ENCODE results near the gene STK16. TPM values are rescaled to one million over a fixed set of nuclear protein-coding genes. Genes with fewer than 3 reads are reported as not detected.

Gene STK16
- polyA plus RNA-seq, 3 donors from 2014 or later, result 26.8 to 35.3 (median 27.6) TPM

DNA sequence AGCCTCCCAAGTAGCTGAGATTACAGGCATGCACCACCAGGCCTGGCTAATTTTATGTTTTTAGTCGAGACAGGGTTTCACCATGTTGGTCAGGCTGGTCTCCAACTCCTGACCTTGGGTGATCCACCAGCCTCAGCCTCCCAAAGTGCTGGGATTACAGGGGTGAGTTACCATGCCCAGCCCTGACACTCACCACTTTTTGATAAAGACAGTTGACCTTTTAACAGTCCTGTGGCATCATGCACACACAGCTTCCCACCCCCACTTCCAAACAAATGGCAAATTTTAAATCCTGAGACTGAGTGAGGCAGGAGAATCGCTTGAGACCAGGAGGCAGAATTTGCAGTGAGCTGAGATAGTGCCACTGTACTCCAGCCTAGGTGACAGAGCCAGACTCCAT is 27.7 kb downstream of the STK16 start:
- peaks cover 7 to 9% of the 10 kb centered on the region in 2 donors for H3K4me1 Mint-ChIP-seq
- no peaks in the 10 kb centered on the region for H3K36me3 Mint-ChIP-seq
- H3K4me3 Mint-ChIP-seq, result no peak overlapping the region
- no peak for DNase-seq
- no peaks in the 10 kb centered on the region for H3K9me3 Mint-ChIP-seq
- no peak overlapping the region for H3K27ac Mint-ChIP-seq
- peaks cover 4 to 7% (median 7%) of the 10 kb centered on the region in 3 donors for H3K27me3 Mint-ChIP-seq (ENCODE audit: low read depth in 3 of 3)

DNA sequence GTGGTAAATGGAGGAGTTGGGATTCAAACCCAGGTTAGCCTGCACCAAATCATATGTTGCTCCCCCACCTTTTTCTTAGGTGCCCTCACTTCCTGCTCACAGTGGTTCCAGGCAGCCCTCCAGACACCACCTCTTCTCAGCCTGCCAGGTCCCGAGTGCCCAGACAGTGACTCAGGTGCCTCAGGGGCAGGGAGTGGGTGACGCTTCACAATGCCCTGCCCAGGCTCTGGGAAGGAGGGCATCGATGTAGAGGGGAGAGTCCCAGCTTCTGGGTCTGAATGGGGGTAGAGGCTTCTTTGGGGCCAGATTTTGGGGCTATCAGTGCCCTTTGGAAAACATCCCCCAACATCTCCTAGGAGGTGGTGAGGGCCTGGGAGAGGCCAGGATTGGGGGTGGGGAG is 28.7 kb downstream of the STK16 start:
- Mint-ChIP-seq H3K9me3 (no peaks in the 10 kb centered on the region), H3K4me1 (peaks cover 17 to 18% of the 10 kb centered on the region in 2 donors), H3K36me3 (no peaks in the 10 kb centered on the region), H3K27ac (no peak overlapping the region), H3K27me3 (ENCODE audit: low read depth in 3 of 3) (peaks cover 12 to 17% (median 14%) of the 10 kb centered on the region in 3 donors), H3K4me3 (no peak overlapping the region)
- DNase-seq, result no peak

DNA sequence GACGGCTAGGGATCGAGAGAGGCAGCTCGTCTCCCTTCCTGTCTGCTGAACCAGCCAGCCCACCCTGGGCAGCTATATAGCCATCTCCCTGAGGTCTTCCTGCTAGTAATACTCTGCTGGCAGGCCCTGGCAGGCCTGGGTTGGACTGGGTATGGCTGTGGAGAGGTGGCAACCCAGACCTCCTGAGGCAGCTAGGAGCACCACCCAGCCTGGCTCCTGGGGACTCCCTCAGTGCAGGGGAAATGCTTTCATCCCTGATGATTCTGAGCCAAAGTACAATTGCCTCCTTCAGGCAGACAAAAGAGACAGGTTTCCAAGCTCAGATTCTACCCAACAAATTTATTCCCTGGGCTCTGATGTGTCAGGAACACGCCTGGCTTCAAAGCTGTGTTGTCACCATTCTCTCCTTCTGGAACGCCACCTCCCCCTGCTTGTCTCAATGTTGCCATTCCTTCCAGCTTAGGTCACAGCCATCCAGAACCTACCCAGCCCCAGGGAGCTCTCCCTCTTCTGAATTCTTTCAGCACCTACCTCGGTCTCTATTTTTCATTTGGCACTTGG is 29.2 kb downstream of the STK16 start:
- Mint-ChIP-seq H3K4me3 (no peak overlapping the region), H3K27me3 (ENCODE audit: low read depth in 3 of 3) (peaks cover 14 to 19% (median 19%) of the 10 kb centered on the region in 3 donors), H3K27ac (no peak overlapping the region), H3K9me3 (no peaks in the 10 kb centered on the region), H3K36me3 (no peaks in the 10 kb centered on the region), H3K4me1 (peaks cover 18 to 21% of the 10 kb centered on the region in 2 donors)
- DNase-seq, result no peak

DNA sequence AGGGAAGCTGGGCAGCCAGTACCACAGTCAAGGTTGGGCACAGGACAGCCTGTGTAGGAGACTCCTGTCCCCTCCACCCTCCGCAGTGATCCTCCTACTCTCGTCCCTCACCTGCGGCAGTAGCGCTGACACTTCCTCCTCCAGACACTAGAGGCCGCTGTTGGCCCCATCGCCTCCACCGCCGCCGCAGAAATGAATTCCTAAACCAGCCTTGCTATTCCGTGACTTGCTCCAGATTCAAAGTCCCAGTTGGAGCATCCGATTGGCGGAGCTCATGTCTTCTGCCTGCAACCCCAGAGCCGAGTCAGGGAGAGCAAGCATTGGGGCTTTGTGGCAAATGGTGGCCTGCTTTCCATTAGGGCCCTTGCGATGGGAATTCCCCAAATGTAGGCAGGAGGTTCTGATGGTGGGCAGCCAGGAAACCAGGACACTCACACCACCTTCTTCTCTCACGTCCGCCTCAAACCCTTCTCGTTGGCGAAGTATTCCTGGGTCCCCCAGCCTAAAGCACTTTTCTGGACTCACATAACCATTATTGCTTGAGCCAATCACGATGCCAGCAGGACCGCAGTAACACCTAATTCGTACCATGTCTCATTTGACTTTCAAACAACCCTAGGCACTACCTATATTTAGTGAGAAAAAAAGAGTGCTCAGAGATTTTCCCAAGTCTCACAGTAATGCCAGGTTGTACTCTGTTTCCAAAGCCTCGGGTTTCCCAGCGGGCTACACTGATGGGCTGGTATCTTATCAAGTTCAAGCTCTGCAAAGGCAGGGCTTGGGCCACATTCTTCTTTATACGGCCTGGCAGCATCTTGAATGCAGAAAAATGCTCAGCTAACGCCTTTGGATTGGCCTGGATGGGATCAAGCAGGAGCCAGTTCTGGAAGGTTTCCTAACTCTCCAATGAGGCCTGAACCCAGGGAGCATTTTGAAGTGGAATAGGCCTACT is 32.7 kb downstream of the STK16 start:
- DNase-seq, result peak; percentile 75 to 78 (median 77)
- H3K27ac Mint-ChIP-seq, result peak overlapping the region; percentile 99 to 100 (median 99)
- peak overlapping the region; percentile 88 to 93 (median 92) for H3K4me3 Mint-ChIP-seq
- H3K36me3 Mint-ChIP-seq, result peaks cover 0 to 18% (median 3%) of the 10 kb centered on the region in 3 donors
- H3K4me1 Mint-ChIP-seq, result peaks cover 34 to 49% of the 10 kb centered on the region in 2 donors
- no peaks in the 10 kb centered on the region for H3K9me3 Mint-ChIP-seq
- H3K27me3 Mint-ChIP-seq (ENCODE audit: low read depth in 3 of 3), result peaks cover 21 to 30% (median 25%) of the 10 kb centered on the region in 3 donors

DNA sequence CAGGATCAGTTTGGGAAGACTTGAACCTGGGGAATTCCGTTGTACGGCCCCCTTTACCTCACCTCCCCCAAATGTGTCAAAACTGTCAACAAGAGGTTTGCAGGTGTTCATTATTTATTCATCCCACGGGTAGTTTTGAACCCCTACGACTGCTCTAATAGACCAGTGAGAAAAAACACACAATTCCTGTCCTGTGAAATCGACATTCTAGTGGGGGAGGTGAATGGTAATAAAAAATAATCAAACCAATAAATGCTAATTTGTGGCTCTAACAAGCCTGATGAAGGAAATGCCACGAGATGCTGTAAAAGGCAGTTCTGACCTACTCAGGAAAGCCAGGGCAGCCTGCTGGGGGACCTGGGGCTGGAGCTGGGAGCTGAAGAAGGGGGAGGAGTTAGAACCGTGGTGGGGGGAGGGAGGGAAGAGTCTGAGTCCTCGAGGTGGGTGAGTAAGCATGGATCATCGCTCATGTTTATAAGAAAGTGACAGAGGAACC is 33.4 kb downstream of the STK16 start:
- no peaks in the 10 kb centered on the region for H3K9me3 Mint-ChIP-seq
- peaks cover 0 to 24% (median 7%) of the 10 kb centered on the region in 3 donors for H3K36me3 Mint-ChIP-seq
- H3K4me1 Mint-ChIP-seq, result peaks cover 34 to 52% of the 10 kb centered on the region in 2 donors
- peak overlapping the region; percentile 88 to 93 (median 92) for H3K4me3 Mint-ChIP-seq
- H3K27me3 Mint-ChIP-seq (ENCODE audit: low read depth in 3 of 3), result peaks cover 21 to 30% (median 27%) of the 10 kb centered on the region in 3 donors
- peak overlapping the region; percentile 99 to 100 (median 99) for H3K27ac Mint-ChIP-seq
- DNase-seq, result no peak

DNA sequence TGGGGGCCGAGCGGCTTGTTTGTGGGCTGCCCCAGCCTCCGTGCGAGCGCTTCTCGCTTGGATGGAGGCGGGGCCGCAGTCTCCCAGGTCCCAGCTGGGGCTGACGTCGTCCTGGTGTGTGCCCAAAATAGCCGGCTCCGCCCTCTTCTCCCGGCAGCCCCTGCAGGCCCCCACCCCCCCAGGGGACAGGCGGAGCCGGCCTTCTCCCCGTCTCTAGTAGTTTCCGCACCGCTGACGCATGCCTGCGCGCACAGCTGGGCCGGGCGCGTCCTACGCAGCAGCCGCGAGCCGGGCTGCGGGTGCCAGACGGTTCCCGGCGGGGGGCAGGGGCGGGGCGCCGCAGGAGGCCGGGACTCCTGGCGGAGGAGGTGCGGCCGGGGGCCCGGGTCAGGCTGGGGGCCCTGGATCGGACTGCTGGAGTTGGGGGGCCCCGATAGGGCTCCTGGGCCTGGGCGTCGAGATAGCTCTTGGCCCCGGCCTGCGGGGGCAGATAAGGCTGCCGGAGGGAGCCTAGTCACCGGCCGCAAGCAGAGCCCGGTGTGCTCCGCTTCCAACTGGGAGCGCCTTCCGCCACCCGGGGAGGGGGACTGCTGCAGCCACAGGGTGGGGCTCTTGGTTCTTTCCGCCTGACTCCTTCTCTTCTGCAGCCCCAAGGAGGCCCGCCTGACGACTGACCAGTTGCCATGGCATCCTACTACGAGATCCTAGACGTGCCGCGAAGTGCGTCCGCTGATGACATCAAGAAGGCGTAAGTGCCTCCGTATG is 34.1 kb downstream of the STK16 start, which contains the start of gene DNAJB2:
Gene DNAJB2, plus strand, starts transcription at position 216 of the 765 bp plus-strand sequence. Its CDS starts 468 bp downstream, at position 684.
- DNase-seq, result peak; percentile 99 to 100 (median 99)
- H3K4me1 Mint-ChIP-seq, result peaks cover 34 to 52% of the 10 kb centered on the region in 2 donors
- H3K36me3 Mint-ChIP-seq, result peaks cover 0 to 25% (median 7%) of the 10 kb centered on the region in 3 donors
- no peaks in the 10 kb centered on the region for H3K9me3 Mint-ChIP-seq
- H3K27ac Mint-ChIP-seq, result peak within 1 kb of the TSS; percentile 99 to 100 (median 99)
- H3K27me3 Mint-ChIP-seq (ENCODE audit: low read depth in 3 of 3), result peaks cover 21 to 30% (median 27%) of the 10 kb centered on the region in 3 donors
- peak within 1 kb of the TSS; percentile 91 to 93 (median 93) for H3K4me3 Mint-ChIP-seq

DNA sequence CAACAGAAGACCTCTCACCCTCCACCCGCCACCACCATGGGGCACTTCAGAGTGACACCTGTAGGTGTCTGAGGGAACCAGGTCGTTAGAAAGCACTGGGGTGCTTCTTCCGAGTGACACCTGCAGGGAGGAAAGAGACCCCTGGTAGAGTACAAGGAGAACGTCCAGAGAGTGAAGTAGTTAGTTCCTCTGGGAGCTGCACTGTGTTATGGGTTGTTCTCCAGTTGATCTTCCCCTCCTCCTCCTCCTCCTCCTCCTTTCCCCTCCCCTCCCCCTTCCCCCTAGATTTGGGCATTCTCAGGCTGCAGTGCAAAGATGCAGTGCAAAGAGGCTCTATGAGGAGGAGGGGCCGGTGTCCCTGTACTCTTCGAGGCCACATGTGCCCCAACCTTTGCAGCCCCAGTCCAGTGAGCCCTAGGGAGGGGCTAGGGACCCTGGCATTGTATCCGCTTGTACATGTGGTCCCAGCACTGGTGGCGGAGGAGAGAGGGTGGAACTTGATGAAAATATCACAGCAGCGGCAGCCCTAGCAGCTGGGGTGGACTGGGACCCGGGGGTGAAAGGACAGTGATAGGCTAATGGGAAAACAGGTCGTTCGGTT is 34.7 kb downstream of the STK16 start:
- H3K9me3 Mint-ChIP-seq, result no peaks in the 10 kb centered on the region
- peaks cover 0 to 25% (median 7%) of the 10 kb centered on the region in 3 donors for H3K36me3 Mint-ChIP-seq
- H3K4me3 Mint-ChIP-seq, result peak overlapping the region; percentile 91 to 93 (median 93)
- DNase-seq, result no peak
- H3K27ac Mint-ChIP-seq, result peak overlapping the region; percentile 99 to 100 (median 99)
- H3K27me3 Mint-ChIP-seq (ENCODE audit: low read depth in 3 of 3), result peaks cover 21 to 30% (median 27%) of the 10 kb centered on the region in 3 donors
- peaks cover 34 to 52% of the 10 kb centered on the region in 2 donors for H3K4me1 Mint-ChIP-seq

DNA sequence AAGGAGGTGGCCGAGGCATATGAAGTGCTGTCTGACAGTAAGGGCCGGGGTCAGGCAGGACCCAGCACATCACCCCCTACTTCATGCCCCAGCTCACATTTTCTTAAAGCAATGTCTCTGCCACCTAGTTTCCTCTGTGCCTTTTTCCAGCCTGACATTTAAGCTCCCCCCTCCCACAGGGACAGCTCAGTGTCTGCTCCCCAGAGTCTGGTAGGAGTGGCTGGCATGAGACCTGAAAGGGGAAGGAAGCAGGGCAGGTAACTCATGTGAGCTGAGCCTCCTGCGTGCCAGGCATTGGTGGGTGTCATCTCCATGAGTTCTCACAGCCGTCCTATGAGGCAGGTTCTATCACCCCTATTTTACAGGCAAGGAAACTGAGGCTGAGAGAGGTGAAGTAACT is 35.4 kb downstream of the STK16 start:
- H3K9me3 Mint-ChIP-seq, result no peaks in the 10 kb centered on the region
- H3K27ac Mint-ChIP-seq, result peak overlapping the region; percentile 99 to 100 (median 99)
- peak overlapping the region; percentile 6 to 93 (median 92) for H3K4me3 Mint-ChIP-seq
- H3K27me3 Mint-ChIP-seq (ENCODE audit: low read depth in 3 of 3), result peaks cover 21 to 30% (median 27%) of the 10 kb centered on the region in 3 donors
- no peak for DNase-seq
- H3K36me3 Mint-ChIP-seq, result peaks cover 3 to 28% (median 7%) of the 10 kb centered on the region in 3 donors
- H3K4me1 Mint-ChIP-seq, result peaks cover 34 to 52% of the 10 kb centered on the region in 2 donors

DNA sequence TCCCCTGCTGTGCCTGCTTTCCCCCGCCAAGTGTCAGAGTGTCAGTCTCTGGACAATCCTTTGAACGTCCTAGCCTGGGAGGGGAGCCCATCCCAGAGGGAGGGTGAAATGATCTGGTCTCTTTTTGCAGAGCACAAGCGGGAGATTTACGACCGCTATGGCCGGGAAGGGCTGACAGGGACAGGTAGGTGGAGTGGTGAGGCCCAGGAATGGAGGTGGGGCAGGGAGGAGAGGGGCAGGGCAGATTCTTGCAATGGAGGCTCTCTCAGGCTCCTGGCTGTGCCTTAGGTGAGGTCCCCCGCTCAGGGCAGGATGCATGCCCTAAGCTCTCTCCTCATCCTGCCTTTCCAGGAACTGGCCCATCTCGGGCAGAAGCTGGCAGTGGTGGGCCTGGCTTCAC is 36.3 kb downstream of the STK16 start:
- peaks cover 3 to 28% (median 7%) of the 10 kb centered on the region in 3 donors for H3K36me3 Mint-ChIP-seq
- no peak overlapping the region for H3K4me3 Mint-ChIP-seq
- peaks cover 21 to 30% (median 27%) of the 10 kb centered on the region in 3 donors for H3K27me3 Mint-ChIP-seq (ENCODE audit: low read depth in 3 of 3)
- H3K4me1 Mint-ChIP-seq, result peaks cover 34 to 52% of the 10 kb centered on the region in 2 donors
- no peaks in the 10 kb centered on the region for H3K9me3 Mint-ChIP-seq
- H3K27ac Mint-ChIP-seq, result peak overlapping the region; percentile 99 to 100 (median 99)
- DNase-seq, result no peak

DNA sequence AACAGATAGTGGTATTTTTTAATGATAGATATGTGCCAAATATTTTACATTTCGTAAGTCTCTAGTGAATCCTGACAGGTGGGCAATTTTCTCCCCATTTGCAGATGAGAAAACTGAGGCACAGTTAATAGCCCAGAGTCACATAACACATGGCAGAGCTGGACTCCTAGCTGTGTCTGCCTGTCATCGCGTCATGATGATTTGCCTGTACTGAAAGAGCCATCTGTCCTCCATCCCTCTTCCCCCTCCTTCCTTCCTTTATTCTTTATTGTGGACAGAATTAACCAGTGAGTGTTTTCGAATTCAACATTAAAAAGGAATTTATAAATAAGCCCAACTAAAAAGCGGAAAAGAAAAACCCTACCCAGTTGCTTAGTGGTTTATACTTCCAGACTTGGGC is 37.1 kb downstream of the STK16 start:
- Mint-ChIP-seq H3K36me3 (peaks cover 3 to 28% (median 7%) of the 10 kb centered on the region in 3 donors), H3K4me3 (peak overlapping the region in 1 of 5 donors; percentile 10), H3K4me1 (peaks cover 32 to 49% of the 10 kb centered on the region in 2 donors), H3K27me3 (ENCODE audit: low read depth in 3 of 3) (peaks cover 20 to 32% (median 27%) of the 10 kb centered on the region in 3 donors), H3K27ac (peak overlapping the region; percentile 3 to 100 (median 99)), H3K9me3 (no peaks in the 10 kb centered on the region)
- DNase-seq, result no peak

DNA sequence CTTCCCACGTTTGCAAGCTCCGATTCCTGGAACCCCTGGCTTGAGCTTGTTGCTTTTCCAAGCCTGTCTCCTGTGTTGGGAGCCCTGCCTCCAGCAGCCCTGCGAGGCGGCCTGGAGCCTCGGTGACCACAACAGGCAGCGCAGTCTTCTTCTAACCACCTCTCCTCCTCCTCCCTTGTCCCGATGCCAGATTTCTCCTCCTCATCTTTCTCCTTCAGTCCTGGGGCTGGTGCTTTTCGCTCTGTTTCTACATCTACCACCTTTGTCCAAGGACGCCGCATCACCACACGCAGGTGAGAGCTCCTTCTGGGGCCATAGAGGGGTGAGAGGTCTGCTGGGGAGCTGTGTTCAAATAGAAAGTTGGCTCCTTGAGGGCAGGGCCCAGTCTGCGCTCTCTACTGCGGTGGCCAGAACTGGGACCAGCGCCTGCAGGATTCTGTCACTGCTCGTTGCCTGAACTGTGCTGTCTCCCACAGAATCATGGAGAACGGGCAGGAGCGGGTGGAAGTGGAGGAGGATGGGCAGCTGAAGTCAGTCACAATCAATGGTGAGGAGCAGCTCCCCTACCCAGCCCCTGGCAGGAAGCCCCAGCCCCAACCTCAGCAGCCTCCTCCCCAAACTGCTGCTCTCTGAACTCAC is 37.8 kb downstream of the STK16 start:
- no peaks in the 10 kb centered on the region for H3K9me3 Mint-ChIP-seq
- no peak for DNase-seq
- peak overlapping the region; percentile 68 to 100 (median 99) for H3K27ac Mint-ChIP-seq
- H3K4me1 Mint-ChIP-seq, result peaks cover 25 to 42% of the 10 kb centered on the region in 2 donors
- peaks cover 3 to 28% (median 7%) of the 10 kb centered on the region in 3 donors for H3K36me3 Mint-ChIP-seq
- H3K27me3 Mint-ChIP-seq (ENCODE audit: low read depth in 3 of 3), result peaks cover 14 to 27% (median 21%) of the 10 kb centered on the region in 3 donors
- H3K4me3 Mint-ChIP-seq, result peak overlapping the region in 1 of 5 donors; percentile 10
